ENCODE results near the gene A3GALT2.

DNA sequence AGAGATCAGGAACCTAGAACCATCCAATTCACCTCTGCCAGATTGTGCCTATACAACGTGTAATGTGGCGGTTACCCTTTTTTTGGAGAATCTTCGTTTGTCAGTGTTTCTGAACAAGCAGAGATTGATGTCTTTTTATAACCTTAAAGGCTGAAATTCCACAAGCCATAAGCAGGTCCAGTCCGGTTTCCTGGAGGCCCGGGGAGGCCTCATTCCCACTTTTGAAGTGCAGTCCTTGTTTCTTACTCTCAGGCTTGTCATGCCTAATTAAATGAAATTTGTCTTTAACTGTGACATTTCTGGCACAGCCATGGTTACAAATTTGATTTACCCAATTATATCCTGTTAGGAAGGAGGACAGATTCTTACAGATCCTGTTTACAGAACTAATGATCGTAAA lies 36.8 kb downstream of the A3GALT2 start:
- TF ChIP-seq SIN3A (IDR thresholded peaks at IDR 0.05; ENCODE audit: borderline replicate concordance, insufficient read depth, low read length) (no peak), POLR2AphosphoS5 (IDR thresholded peaks at IDR 0.05; ENCODE audit: low read depth, low read length) (no peak), TAF1 (IDR thresholded peaks at IDR 0.05; ENCODE audit: borderline replicate concordance, insufficient read depth, low read length) (no peak)
- TF ChIP-seq, protein P1, sequence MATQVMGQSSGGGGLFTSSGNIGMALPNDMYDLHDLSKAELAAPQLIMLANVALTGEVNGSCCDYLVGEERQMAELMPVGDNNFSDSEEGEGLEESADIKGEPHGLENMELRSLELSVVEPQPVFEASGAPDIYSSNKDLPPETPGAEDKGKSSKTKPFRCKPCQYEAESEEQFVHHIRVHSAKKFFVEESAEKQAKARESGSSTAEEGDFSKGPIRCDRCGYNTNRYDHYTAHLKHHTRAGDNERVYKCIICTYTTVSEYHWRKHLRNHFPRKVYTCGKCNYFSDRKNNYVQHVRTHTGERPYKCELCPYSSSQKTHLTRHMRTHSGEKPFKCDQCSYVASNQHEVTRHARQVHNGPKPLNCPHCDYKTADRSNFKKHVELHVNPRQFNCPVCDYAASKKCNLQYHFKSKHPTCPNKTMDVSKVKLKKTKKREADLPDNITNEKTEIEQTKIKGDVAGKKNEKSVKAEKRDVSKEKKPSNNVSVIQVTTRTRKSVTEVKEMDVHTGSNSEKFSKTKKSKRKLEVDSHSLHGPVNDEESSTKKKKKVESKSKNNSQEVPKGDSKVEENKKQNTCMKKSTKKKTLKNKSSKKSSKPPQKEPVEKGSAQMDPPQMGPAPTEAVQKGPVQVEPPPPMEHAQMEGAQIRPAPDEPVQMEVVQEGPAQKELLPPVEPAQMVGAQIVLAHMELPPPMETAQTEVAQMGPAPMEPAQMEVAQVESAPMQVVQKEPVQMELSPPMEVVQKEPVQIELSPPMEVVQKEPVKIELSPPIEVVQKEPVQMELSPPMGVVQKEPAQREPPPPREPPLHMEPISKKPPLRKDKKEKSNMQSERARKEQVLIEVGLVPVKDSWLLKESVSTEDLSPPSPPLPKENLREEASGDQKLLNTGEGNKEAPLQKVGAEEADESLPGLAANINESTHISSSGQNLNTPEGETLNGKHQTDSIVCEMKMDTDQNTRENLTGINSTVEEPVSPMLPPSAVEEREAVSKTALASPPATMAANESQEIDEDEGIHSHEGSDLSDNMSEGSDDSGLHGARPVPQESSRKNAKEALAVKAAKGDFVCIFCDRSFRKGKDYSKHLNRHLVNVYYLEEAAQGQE (IDR thresholded peaks at IDR 0.05; ENCODE audit: insufficient read depth in 1 of 2, low read depth in 2 of 2, low read length in 2 of 2): no peak
